ENCODE data around the gene CACNA2D1.

DNA sequence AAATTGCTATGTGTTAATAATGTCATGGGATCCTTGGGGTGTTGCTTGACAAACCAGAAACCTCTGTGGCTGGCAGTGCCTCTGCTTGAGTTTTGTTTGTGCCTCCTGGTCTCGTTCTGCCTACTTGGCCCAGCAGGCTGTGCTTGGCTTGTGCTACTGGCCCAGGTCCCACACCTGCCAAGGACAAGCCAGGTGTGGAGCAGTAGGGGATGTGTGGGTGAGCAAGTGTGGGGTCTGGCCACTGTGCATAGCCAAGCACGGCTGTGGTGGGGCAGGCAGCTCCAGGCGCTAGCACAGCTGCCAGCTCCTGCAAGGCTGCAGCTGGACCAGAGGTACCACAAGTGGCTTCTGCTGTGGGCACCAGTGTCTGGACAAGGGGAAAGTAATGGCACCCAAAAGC is 524.1 kb downstream of the CACNA2D1 start:
- TF ChIP-seq BHLHE40 (IDR thresholded peaks at IDR 0.05; ENCODE audit: borderline replicate concordance) (no peak), FOXK2 (IDR thresholded peaks at IDR 0.05) (no peak), HDGF (IDR thresholded peaks at IDR 0.05; ENCODE audit: borderline replicate concordance) (no peak), FOXM1 (IDR thresholded peaks at IDR 0.05; ENCODE audit: borderline replicate concordance) (no peak), ZNF384 (IDR thresholded peaks at IDR 0.05) (no peak)
